ENCODE data around the gene TMEM165.
"Not testable (repeated sequence)": the region's sequence is repeated elsewhere in the genome, so short reads cannot be mapped to it uniquely, and the experiment has no call there.

The TMEM165 gene

DNA sequence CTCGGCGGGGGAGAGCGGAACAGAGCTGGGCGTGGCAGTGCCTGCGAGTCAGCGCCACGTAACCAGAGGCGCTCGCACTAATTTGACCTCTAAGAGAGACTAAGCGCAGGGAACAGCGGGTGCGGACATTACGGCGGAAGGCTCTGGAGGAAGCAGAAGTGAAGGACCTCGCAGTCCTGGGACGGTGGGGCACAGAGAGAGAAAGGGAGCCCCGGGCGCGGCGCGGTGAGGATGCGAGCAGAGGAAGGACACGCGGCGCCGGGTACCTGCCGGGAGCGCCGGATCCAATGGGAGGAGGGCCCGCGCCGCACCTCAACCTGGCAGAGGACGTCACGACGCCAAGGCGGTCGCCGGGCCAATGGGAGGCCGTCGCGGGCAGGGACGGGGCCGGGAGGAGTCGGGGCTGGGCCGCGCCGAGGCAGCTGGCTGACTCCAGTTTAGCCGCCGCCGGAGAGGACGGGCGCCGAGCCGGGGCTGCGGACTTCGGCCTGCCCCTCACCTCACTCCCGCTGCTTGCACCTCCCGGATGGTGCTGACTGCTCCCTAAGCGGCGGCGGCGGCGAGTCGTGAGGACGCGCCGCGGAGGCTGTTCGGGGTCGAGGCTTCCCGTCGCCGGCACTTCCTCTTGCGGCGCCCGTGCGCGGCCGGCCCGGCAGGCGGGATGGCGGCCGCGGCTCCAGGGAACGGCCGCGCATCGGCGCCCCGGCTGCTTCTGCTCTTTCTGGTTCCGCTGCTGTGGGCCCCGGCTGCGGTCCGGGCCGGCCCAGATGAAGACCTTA, at the start of gene TMEM165:
Gene TMEM165, plus strand, starts transcription at position 429 of the 779 bp plus-strand sequence. Its CDS starts 233 bp downstream, at position 662.
- DNase-seq, result peak; percentile 89

GRCh38 chr4:55345980-55346850, 49.5 kb upstream of the TMEM165 start, which contains the start of gene SRD5A3:
Gene SRD5A3 (plus strand): TSS chr4:55346242. CDS start chr4:55346337, 95 bp downstream.
- peak; percentile 85 for DNase-seq

DNA sequence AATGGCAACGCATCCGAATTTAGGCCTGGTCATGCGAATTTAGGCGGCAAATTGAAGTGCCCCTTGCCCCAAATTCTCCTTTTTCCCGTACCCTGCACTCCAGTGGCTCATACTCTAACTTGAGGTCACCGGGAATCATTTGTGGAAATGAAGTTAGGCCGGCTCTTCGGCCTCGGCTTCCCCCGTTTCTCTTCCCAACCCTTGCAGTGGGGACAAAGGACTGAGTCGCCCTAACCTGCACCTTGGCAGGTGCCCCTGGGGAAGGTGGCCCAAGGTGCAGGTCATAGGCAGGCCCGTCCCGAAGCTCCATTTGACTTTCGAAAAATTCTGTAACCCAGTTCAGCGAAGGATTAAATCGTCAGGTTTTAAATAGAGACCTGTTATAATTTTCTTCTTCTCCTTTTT, 48.9 kb upstream of the TMEM165 start:
- no peak for DNase-seq

DNA sequence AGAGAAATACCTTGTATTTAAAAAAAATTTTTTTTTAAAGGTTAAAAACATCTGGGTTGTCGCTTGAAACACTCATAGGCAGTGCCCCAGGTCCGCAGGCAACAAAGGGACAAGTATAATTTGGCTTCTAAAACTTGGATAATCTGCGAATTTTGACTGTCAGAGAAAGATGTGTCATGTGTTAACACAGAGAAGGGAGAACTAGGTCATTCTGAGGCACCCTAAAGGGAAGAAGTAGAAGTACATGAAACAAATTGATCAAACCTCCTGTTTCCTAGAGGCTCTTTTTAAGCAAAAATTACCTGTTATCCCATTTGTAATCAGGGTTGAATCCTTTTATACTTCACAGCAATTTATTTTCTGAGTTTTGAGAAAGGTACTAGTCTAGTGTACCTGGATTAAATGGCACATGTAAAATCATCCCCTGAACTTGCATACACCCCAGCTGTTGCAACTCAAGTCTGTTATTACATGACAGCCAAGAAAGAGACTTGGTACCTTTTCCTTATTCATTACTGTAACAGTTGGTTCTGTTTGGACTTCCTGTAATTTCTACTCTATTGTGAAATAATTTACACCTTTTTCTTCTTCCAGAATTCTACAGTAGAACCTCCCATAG, 48.0 kb upstream of the TMEM165 start:
- no peak for DNase-seq

GRCh38 chr4:55348466-55348865, 47.3 kb upstream of the TMEM165 start:
- no peak for DNase-seq

GRCh38 chr4:55350870-55351269, 44.9 kb upstream of the TMEM165 start:
- DNase-seq, result not testable (repeated sequence)

- DNase-seq, result no peak
These were observed 43.9 kb upstream of the TMEM165 start for GRCh38 chr4:55351824-55352223.

GRCh38 chr4:55352726-55353125, 43.0 kb upstream of the TMEM165 start:
- no peak for DNase-seq

- not testable (repeated sequence) for DNase-seq
These were observed 42.5 kb upstream of the TMEM165 start for GRCh38 chr4:55353228-55353747.

- no peak for DNase-seq
These were observed 41.1 kb upstream of the TMEM165 start for GRCh38 chr4:55354648-55355047.

DNA sequence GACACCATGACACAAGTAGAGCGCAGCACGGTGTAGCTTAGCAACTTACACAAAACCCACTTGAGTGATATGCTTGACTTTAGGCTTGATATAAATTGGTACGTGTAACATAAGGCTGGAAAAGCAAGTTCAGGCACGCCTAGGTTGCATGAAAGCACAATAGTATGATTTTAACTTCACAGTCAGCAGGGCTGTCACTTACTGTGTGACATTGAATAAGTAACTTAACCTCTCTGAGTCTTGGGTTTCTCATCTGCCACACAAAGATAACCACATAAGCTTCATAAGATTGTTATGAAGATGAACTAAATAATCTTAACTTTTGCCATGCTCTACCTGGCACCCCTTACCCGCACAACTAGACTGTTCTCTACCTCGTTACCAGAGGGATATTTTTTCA, 40.2 kb upstream of the TMEM165 start:
- no peak for DNase-seq

DNA sequence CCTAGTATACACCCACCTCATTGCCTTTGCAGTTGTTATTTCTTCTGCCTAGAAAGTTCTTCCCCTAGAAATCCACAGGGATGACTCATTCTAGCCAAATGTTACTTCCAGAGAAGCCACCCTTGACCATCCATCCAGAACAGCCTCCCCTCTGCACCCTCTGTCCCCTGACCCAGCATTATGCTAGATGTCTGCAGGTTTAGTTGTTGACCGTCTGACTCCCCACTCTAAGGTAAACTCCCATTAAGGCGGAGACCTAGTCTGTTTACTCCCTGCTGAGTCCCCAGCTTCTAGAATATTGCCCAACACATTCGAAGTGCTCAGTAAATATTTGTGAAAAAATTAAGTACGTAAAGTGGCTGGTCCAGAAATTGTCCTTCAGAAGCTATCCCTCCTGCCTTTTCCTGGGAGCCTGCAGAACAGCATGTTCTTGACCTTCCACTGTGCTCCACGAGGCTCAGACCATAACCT, 38.7 kb upstream of the TMEM165 start:
- DNase-seq, result no peak

DNA sequence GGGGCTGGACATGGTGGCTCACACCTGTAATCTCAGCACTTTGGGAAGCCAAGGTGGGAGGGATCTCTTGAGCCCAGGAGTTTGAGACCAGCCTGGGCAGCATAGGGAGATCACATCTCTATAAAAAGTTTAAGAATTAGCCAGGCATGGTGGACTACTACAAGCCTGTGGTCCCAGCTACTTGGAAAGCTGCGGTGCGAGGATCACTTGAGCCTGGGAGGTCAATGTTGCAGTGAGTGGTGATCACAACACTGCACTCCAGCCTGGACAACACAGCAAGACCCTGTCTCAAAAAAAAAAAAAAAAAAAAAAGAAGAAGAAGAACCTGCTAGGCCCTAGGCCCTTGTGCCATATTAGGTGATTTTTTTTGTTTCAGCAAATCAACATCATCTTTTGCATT, 37.5 kb upstream of the TMEM165 start:
- DNase-seq, result no peak

- no peak for DNase-seq
These were observed 37.1 kb upstream of the TMEM165 start for GRCh38 chr4:55358668-55359067.

- no peak for DNase-seq
These were observed 36.3 kb upstream of the TMEM165 start for GRCh38 chr4:55359397-55359916.

DNA sequence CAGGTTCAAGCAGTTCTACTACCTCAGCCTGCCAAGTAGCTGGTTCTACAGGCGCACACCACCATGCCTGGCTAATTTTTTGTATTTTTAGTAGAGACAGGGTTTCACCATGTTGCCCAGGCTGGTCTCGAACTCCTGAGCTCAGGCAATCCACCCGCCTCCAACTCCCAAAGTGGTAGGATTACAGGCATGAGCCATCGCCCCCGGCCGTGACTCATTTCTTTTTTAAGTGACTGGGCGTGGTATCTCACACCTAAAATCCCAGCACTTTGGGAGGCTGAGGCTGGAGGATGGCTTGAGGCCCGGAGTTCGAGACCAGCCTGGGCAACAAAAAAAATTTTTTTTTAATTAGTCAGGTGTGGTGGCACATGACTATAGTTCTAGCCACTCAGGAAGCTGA, 32.8 kb upstream of the TMEM165 start:
- not testable (repeated sequence) for DNase-seq

GRCh38 chr4:55363691-55364351, 31.9 kb upstream of the TMEM165 start:
- no peak for DNase-seq

DNA sequence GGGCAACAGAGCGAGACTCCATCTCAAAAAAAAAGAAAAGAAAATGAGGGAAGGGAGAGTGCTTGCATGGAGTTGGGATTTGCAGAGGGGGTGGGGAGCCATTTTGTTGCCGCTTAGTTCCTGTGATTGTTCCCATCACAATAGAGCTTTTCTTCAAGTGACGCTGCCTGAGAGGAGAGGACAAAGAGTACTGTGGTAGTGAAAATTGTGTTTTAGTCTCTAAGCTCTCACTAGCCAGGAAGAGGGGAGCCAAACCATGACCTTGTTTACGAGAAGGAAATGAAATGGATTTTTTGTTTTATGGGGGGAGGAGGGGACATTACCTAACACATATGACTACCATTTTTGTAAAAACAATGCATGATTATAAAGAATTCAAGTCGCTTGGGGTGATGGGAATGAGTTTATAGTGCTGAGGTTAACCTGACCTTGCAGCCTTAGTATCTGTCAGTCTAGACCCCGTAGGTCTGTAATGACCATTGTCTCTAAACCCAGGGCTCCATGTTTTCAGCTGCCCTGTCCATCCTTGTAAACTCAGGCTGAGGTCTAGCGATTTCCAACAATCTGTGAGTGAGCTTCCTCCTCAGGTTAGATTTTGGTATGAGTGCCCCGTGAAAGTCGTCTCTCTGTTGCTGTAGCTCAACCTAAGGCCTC, 30.9 kb upstream of the TMEM165 start:
- no peak for DNase-seq

DNA sequence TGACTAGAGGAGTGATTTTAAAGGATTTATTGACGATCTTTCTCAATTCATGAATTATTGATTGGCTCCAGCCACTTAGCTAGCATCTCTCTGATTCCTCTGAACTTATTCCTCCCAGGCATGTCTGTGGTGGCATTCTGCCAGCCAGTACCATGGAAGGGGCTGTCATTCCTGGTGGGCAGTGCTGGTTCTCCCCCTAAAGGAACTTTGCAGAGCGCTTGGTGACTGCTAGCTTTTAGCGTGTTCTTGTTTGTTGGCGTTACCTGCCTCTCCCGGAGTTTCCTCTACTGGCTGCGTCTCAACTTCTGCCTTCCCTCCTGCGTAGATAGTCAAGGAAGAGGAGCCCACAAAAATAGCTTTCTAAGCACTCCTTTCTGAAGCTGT, 30.4 kb upstream of the TMEM165 start:
- DNase-seq, result no peak

GRCh38 chr4:55366621-55367020, 29.1 kb upstream of the TMEM165 start:
- DNase-seq, result no peak

GRCh38 chr4:55367084-55367722, 28.6 kb upstream of the TMEM165 start:
- DNase-seq, result no peak
